GM12875 (cell line): ENCODE results near the gene ZKSCAN2.

Experiments used
- H3K4me3 ChIP-seq: one replicate; pipeline ENCODE4 v1.5.1; 2011; ENCODE audit warnings: low read depth, low read length, control low read depth
- TF ChIP-seq, protein P1 (sequence below): IDR thresholded peaks from 2 replicates; pipeline ENCODE4 v1.5.1; 2011; ENCODE audit warnings: low read depth, mild to moderate bottlenecking, control low read depth, inconsistent platforms, low read length, moderate library complexity, borderline replicate concordance; ENCODE audit not compliant: insufficient read depth

ZKSCAN2 gene

DNA sequence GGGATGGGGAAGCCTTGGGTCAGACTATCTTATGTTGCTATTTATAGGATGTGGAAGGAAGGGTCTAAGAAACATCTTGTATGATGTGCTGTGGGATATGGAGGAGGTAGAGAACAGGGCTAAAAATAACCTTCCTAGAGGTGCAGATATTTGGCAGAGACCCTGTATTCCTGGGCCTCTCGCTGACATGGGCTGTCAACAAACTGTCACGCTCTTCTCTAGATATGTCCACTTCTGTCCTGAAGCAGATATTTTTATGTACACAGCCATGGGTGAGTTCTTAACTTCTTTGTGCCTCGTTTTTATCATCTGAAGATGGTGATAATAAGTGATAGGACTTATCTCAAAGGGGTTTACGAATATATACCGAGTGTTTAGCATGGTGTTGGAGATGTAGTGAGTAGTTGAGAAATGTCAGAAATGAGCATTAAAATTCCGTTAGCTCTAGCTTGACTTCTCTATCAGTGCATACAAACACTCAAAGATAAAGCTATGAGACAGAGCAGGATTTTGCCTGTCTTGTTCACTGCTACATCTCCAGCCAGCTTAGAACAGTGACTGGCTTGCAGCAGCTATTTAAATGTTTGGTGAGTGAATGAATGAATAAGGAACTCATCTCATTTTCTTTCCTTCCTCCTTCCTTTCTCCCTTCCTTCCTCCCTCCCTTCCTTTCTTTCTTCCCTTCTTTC lies 43.8 kb downstream of the ZKSCAN2 start:
- TF ChIP-seq, protein P1, sequence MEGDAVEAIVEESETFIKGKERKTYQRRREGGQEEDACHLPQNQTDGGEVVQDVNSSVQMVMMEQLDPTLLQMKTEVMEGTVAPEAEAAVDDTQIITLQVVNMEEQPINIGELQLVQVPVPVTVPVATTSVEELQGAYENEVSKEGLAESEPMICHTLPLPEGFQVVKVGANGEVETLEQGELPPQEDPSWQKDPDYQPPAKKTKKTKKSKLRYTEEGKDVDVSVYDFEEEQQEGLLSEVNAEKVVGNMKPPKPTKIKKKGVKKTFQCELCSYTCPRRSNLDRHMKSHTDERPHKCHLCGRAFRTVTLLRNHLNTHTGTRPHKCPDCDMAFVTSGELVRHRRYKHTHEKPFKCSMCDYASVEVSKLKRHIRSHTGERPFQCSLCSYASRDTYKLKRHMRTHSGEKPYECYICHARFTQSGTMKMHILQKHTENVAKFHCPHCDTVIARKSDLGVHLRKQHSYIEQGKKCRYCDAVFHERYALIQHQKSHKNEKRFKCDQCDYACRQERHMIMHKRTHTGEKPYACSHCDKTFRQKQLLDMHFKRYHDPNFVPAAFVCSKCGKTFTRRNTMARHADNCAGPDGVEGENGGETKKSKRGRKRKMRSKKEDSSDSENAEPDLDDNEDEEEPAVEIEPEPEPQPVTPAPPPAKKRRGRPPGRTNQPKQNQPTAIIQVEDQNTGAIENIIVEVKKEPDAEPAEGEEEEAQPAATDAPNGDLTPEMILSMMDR: no peak
- H3K4me3 ChIP-seq: no peak overlapping the region

DNA sequence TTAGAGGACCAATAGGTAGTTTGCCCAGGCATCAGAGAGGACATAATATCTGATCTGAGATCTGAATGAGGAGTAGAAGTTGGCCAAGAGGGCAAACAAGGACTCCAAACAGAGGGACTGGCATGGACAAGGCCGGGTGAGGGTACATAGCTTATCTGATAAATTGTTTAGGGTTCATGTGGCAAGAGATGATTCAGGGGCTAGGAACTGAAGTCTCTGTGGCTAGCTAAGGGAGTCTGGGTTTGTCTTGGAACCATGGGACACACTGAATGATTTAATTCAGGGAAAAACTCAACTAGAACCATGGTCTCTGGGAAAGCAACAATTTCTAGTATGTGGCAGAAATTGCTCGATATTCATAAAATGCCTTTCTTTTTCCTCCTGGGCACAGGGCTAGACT lies 45.0 kb downstream of the ZKSCAN2 start:
- TF ChIP-seq, protein P1: no peak

DNA sequence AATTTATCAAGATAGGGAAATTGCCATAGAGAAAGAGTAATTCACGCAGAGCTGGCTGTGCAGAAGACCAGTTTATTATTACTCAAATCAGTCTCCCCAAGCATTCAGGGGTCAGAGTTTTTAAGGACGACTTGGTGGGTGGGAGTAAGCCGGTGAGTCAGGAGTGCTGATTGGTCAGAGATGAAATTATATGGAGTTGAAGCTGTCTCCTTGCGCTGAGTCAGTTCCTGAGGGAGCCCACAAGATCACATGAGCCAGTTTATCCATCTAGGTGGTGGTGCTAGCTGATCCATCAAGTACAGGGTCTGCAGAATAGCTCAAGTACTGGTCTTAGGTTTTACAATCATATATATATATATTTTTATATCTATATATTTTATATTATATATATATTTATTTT lies 46.9 kb downstream of the ZKSCAN2 start:
- TF ChIP-seq, protein P1: no peak
- H3K4me3 ChIP-seq: no peak overlapping the region

More for the DNA sequence above, 45.0 kb downstream of the ZKSCAN2 start:
- no peak overlapping the region for H3K4me3 ChIP-seq

DNA sequence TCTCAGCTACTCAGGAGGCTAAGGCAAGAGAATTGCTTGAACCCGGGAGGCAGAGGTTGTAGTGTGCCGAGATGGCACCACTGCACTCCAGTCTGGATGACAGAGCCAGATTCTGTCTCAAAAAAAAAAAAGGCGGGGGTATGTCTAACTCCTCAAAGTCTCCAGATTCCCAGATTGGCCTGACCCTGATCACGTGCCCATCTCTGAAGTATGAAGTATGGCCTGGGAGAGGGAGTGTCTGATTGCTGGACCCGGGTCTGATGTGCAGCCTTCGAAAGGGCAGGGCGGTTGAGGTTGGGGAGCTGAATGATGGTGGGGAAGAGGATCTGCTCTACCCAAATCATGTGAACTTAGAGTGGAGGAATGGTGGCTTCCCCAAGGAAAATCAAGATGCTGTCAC lies 58.2 kb downstream of the ZKSCAN2 start:
- no peak overlapping the region for H3K4me3 ChIP-seq
- TF ChIP-seq, protein P1: no peak

DNA sequence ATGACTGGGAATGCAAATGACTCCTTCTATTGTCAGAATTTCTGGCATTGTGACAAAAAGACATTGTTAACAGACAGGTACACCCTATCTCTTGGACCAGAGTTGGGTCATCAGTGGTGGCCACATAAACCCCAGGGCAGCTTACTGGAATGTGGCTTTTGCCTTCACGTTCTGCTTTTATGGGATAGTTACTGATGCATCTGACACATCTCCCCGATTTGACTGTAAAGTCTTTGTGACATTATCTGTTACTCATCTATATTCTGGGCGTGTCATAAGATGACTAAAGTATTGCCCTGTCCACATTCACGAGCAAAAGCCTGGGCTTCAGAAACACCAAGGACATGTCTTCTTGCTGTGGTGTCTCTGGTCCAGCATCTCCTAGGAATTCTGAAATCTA lies 59.6 kb downstream of the ZKSCAN2 start:
- no peak overlapping the region for H3K4me3 ChIP-seq
- TF ChIP-seq, protein P1: no peak

DNA sequence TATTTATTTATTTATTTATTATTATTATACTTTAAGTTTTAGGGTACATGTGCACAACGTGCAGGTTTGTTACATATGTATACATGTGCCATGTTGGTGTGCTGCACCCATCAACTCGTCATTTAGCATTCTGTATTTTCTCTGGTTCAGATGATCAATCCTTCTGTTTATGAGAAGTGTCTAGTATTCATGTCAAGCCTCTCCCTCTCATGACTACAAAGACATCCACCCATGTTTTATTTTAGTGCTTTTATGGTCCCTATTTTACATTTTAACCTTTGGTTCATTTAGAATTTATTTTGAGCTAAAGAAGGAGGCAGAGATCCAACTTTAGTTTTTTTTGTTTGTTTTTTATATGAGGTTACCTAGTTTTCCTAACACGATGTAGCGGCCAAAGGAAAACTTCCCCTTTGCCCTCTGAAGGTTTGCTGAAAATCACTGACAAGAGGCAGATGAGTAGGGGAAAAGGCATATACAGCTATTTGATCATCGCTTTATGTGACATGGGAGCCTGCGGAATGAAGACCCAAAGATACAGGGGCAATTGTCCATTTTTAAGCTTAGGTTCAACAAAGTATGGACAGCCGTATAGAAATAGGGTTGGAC lies 63.3 kb downstream of the ZKSCAN2 start:
- H3K4me3 ChIP-seq: no peak overlapping the region
- TF ChIP-seq, protein P1: no peak

DNA sequence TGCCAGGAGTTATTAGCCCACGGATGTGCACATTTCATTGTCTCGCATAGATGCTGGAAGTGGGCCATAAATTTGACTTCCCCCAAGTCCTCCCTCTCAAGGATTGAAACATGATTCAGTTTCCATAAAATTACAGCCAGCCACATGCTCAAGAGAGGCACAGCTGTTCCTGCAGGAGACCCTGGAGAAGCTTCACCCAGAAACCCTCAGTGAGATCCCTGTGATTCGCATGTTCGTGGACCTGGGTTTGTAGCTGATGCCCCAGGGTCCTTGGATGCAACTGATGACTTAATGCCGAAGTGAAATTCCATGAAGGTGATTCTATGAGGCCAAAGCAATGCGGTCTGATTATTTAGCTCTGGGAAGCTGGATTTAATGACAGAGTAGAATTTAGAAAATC lies 65.5 kb downstream of the ZKSCAN2 start:
- TF ChIP-seq, protein P1: no peak
- no peak overlapping the region for H3K4me3 ChIP-seq
